C4-2B (cell line): ENCODE results near the gene PRTFDC1.

Source experiments
- H3K27ac ChIP-seq: fragments of 450-650 bp; 2 replicates; pipeline ENCODE4 v1.5.1; 2017
- ZFX ChIP-seq: fragments of 450-650 bp; IDR thresholded peaks from 2 replicates; pipeline ENCODE4 v1.6.1; 2017
- TF ChIP-seq, protein P1 (sequence below): fragments of 450-650 bp; conservative IDR thresholded peaks from 2 replicates; pipeline ENCODE4 v1.5.1; 2017; ENCODE audit warnings: mild to moderate bottlenecking

Gene PRTFDC1

GRCh38 chr10:24889639-24890038 lies 62.8 kb downstream of the PRTFDC1 start:
- TF ChIP-seq, protein P1, sequence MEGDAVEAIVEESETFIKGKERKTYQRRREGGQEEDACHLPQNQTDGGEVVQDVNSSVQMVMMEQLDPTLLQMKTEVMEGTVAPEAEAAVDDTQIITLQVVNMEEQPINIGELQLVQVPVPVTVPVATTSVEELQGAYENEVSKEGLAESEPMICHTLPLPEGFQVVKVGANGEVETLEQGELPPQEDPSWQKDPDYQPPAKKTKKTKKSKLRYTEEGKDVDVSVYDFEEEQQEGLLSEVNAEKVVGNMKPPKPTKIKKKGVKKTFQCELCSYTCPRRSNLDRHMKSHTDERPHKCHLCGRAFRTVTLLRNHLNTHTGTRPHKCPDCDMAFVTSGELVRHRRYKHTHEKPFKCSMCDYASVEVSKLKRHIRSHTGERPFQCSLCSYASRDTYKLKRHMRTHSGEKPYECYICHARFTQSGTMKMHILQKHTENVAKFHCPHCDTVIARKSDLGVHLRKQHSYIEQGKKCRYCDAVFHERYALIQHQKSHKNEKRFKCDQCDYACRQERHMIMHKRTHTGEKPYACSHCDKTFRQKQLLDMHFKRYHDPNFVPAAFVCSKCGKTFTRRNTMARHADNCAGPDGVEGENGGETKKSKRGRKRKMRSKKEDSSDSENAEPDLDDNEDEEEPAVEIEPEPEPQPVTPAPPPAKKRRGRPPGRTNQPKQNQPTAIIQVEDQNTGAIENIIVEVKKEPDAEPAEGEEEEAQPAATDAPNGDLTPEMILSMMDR = no peak
- TF ChIP-seq ZFX = no peak
- no peak overlapping the region for H3K27ac ChIP-seq

GRCh38 chr10:24887855-24888231 lies 64.6 kb downstream of the PRTFDC1 start:
- H3K27ac ChIP-seq = no peak overlapping the region
- TF ChIP-seq ZFX = no peak
- TF ChIP-seq, protein P1 = no peak

DNA sequence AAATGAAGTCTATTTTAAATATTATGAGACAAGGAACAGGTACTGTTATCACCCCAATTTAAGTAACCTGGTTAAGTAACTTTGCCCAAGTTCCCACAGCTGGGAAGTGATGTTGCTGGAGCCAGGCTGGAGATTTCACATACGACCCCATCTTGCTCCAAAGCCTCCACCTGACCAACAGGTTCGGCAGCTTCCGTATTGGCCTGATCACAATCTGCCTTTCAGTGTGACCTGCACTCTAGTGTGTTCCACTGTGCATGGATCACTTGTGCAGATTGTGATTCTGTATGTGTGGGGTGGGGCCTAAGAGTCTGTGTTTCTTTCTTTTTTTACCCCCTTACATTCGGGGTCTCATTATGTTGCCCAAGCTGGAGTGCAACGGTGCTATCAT lies 66.1 kb downstream of the PRTFDC1 start:
- no peak overlapping the region for H3K27ac ChIP-seq
- TF ChIP-seq ZFX = no peak
- TF ChIP-seq, protein P1 = no peak

GRCh38 chr10:24885551-24886289 lies 66.7 kb downstream of the PRTFDC1 start:
- TF ChIP-seq, protein P1 = no peak
- TF ChIP-seq ZFX = no peak
- no peak overlapping the region for H3K27ac ChIP-seq

- TF ChIP-seq ZFX = no peak
- TF ChIP-seq, protein P1 = no peak
- no peak overlapping the region for H3K27ac ChIP-seq
Measured at GRCh38 chr10:24884793-24885192, 67.6 kb downstream of the PRTFDC1 start.

GRCh38 chr10:24884316-24884715 lies 68.1 kb downstream of the PRTFDC1 start:
- no peak overlapping the region for H3K27ac ChIP-seq
- TF ChIP-seq, protein P1 = no peak
- no peak for TF ChIP-seq ZFX

DNA sequence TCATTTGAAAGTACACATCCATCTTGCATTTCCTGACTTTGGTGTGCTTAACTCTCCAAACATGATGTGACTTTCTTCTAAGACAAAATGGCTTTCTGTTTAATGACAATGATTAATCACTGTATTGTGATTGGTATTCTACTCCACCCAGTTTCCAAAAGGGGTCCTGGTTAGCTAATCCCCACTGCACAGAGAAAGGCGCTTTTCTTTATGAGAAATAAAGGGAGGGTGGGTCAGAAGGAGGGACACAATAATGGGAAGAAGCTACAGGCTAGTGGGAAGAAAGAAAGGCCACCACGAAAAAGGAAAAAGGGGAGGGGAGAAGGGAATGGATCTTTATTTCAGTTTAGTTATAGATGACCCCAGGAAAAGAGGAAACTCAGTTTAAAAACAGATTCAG lies 69.2 kb downstream of the PRTFDC1 start:
- TF ChIP-seq ZFX = no peak
- TF ChIP-seq, protein P1 = no peak
- H3K27ac ChIP-seq = no peak overlapping the region
